OCI-LY1 (cell line): ENCODE results near the gene PDCD1.
"Not testable (repeated sequence)": the region's sequence is repeated elsewhere in the genome, so short reads cannot be mapped to it uniquely, and the experiment has no call there.

Source experiments
- H2AFZ ChIP-seq: fragments of 200-600 bp; sonication (generic), shearing (Covaris generic); 2 replicates; pipeline ENCODE4 v1.6.0; 2014; ENCODE audit warnings: antibody characterized with exemption, mild to moderate bottlenecking, low read length
- H3F3A ChIP-seq: fragments of 200-600 bp; sonication (generic), shearing (Covaris generic); 2 replicates; pipeline ENCODE4 v1.6.0; 2014; ENCODE audit warnings: mild to moderate bottlenecking, antibody characterized with exemption, low read length, moderate library complexity; ENCODE audit not compliant: insufficient read depth
- H3K27ac ChIP-seq: fragments of 200-600 bp; sonication (generic); 2 replicates; pipeline ENCODE4 v1.5.1; 2014; ENCODE audit warnings: low read length, mixed run types, mild to moderate bottlenecking, low read depth; ENCODE audit not compliant: poor library complexity, severe bottlenecking
- H3K27me3 ChIP-seq: fragments of 200-600 bp; sonication (generic); 2 replicates; pipeline ENCODE4 v1.6.0; 2014; ENCODE audit warnings: antibody characterized with exemption, mild to moderate bottlenecking, low read length, moderate library complexity; ENCODE audit not compliant: insufficient read depth
- H3K36me3 ChIP-seq: fragments of 200-600 bp; sonication (generic); 2 replicates; pipeline ENCODE4 v1.6.1; 2014; ENCODE audit warnings: mild to moderate bottlenecking, antibody characterized with exemption, low read length, moderate library complexity, mixed read lengths; ENCODE audit not compliant: insufficient read depth
- H3K4me1 ChIP-seq: fragments of 200-600 bp; sonication (generic); 2 replicates; pipeline ENCODE4 v1.5.1; 2014; ENCODE audit warnings: mild to moderate bottlenecking, low read length, moderate library complexity; ENCODE audit not compliant: insufficient read depth, severe bottlenecking
- H3K4me2 ChIP-seq: fragments of 200-600 bp; sonication (generic), shearing (Covaris generic); 2 replicates; pipeline ENCODE4 v1.6.1; 2014; ENCODE audit warnings: low read length
- H3K4me3 ChIP-seq: fragments of 200-600 bp; sonication (generic); 2 replicates; pipeline ENCODE4 v1.5.1; 2014; ENCODE audit warnings: low read length, low read depth, mild to moderate bottlenecking, mixed read lengths; ENCODE audit not compliant: poor library complexity, severe bottlenecking
- H3K79me2 ChIP-seq: fragments of 200-600 bp; shearing (Covaris generic); 2 replicates; pipeline ENCODE4 v1.6.1; 2016; ENCODE audit warnings: mixed run types, low read length, mixed read lengths; ENCODE audit not compliant: insufficient read depth
- H3K9ac ChIP-seq: fragments of 200-600 bp; sonication (generic), shearing (Covaris generic); 2 replicates; pipeline ENCODE4 v1.6.1; 2014; ENCODE audit warnings: mild to moderate bottlenecking, low read length, mixed read lengths
- H3K9me2 ChIP-seq: fragments of 200-600 bp; sonication (generic), shearing (Covaris generic); 2 replicates; pipeline ENCODE4 v1.6.1; 2014; ENCODE audit warnings: low read depth, mild to moderate bottlenecking, low read length, mixed read lengths
- H3K9me3 ChIP-seq: fragments of 200-600 bp; shearing (Covaris generic); 2 replicates; pipeline ENCODE4 v1.6.1; 2014; ENCODE audit warnings: low read length, mixed read lengths
- H4K20me1 ChIP-seq: fragments of 200-600 bp; sonication (generic), shearing (Covaris generic); 2 replicates; pipeline ENCODE4 v1.6.0; 2016; ENCODE audit warnings: mild to moderate bottlenecking, low read length; ENCODE audit not compliant: insufficient read depth
- EZH2 ChIP-seq: fragments of 200-600 bp; sonication (generic), shearing (Covaris generic); IDR thresholded peaks from 2 replicates; pipeline ENCODE4 v1.8.0; 2017; ENCODE audit warnings: borderline replicate concordance, mixed run types, mild to moderate bottlenecking, antibody characterized with exemption, low read length, moderate library complexity, mixed read lengths
- TF ChIP-seq, protein P1 (sequence below): fragments of 200-600 bp; sonication (generic), shearing (Covaris generic); IDR thresholded peaks from 2 replicates; pipeline ENCODE4 v1.5.1; 2017; ENCODE audit warnings: mild to moderate bottlenecking, antibody characterized with exemption, low read length, moderate library complexity, mixed read lengths

The PDCD1 gene

DNA sequence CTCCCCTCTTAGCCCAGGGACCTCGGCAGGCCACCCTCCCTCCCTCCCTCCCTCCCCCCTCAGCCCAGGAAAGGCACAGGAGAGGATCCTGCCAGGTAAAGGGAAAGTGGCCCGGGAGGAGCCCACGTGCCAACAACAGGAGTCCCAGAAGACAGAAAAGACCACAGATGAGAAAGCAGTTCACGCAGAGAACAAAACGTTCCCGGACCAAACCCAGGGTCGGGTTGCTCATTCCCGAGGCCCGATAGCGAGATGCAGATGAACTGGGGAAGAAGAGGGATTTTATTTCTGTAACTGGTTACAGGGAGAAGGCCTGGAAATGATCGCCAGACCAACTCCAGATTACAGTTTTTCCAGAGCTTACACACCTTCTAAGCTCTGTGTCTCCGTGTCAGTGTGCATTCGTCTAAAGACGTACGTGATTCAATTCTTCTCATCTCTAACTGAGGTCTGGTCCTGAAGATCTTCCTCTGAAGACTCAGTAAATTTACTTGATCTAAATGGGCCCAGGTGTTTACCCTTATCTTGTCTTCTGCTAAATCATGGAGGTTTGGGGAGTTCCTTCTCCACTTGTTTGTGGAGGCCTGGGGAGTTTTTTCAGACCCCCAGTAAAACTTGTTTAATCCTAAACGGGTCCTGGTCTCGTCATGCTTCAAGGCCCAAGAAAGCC is 50.5 kb downstream of the PDCD1 start:
- Histone ChIP-seq H3K9me3 (no peaks in the 10 kb centered on the region), H3K4me1 (peaks cover 3% of the 10 kb centered on the region), H3K4me3 (no peak overlapping the region), H3K36me3 (no peaks in the 10 kb centered on the region), H3K27ac (no peak overlapping the region), H3K79me2 (no peaks in the 10 kb centered on the region), H3K27me3 (no peaks in the 10 kb centered on the region), H3F3A (no peaks in the 10 kb centered on the region), H3K9me2 (no peaks in the 10 kb centered on the region), H4K20me1 (no peaks in the 10 kb centered on the region), H3K9ac (no peak overlapping the region), H2AFZ (no peak overlapping the region), H3K4me2 (no peak overlapping the region)
- no peak for TF ChIP-seq EZH2
- TF ChIP-seq, protein P1, sequence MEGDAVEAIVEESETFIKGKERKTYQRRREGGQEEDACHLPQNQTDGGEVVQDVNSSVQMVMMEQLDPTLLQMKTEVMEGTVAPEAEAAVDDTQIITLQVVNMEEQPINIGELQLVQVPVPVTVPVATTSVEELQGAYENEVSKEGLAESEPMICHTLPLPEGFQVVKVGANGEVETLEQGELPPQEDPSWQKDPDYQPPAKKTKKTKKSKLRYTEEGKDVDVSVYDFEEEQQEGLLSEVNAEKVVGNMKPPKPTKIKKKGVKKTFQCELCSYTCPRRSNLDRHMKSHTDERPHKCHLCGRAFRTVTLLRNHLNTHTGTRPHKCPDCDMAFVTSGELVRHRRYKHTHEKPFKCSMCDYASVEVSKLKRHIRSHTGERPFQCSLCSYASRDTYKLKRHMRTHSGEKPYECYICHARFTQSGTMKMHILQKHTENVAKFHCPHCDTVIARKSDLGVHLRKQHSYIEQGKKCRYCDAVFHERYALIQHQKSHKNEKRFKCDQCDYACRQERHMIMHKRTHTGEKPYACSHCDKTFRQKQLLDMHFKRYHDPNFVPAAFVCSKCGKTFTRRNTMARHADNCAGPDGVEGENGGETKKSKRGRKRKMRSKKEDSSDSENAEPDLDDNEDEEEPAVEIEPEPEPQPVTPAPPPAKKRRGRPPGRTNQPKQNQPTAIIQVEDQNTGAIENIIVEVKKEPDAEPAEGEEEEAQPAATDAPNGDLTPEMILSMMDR = no peak

DNA sequence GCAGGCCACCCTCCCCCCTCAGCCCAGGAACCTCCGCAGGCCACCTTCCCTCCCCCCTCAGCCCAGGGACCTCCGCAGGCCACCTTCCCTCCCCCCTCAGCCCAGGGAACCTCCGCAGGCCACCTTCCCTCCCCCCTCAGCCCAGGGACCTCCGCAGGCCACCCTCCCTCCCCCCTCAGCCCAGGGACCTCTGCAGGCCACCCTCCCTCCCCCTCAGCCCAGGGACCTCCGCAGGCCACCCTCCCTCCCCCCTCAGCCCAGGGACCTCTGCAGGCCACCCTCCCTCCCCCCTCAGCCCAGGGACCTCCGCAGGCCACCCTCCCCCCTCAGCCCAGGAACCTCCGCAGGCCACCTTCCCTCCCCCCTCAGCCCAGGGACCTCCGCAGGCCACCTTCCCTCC is 52.5 kb downstream of the PDCD1 start:
- not testable (repeated sequence) for H3K4me3 ChIP-seq, H2AFZ ChIP-seq, H3F3A ChIP-seq, H3K27ac ChIP-seq, H3K9me2 ChIP-seq, H3K4me2 ChIP-seq, H3K4me1 ChIP-seq, H3K9ac ChIP-seq, H3K79me2 ChIP-seq, H4K20me1 ChIP-seq, H3K36me3 ChIP-seq, H3K27me3 ChIP-seq, H3K9me3 ChIP-seq

DNA sequence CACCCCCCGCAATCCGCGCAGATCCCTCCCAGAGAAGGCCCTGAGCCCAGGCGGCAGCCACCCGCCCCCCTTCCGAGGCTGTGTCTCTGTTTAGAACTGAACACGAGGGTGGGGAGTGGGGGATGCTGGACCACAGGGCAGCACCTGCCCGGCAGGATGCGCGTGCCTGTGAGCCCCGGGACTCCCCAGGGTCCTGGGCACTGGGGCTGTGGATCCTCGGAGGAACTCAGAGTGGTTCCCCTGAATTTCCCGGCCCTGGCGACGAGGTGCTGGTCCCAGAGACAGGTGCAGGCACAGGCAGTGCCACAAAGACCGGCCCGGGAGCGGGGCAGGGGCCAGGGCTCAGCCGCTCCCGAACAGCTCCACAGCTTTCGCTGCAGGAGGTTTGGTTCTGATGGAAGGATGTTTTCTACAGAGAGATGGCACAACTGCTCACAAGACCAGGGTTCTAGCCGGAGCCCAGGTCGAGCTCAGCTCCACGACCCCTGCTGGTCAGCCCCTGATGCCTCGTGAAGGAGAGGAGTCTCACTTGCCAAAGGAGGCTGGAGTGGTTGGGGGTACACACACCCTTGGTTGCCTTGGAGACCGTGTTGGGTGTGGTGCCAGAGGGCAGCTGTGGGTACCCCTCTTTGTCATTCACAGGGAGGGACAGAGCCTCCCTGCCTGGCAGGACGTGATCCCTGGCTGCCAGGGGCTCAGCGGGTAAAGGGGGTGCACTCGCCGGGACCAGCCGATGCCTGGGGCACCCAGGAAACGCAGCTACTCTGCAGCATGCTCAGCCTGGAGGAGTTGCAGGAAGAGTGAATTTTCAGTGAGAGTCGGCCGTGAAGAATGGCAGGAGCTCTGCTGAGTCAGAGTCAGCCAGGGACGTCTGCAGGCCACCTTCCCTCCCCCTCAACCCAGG is 54.1 kb downstream of the PDCD1 start:
- Histone ChIP-seq H3K9me2 (no peaks in the 10 kb centered on the region), H3K4me3 (peak overlapping the region; percentile 50), H3K9ac (no peak overlapping the region; the same call in 1 of the 2 replicates), H3F3A (no peaks in the 10 kb centered on the region), H3K27ac (no peak overlapping the region), H2AFZ (no peak overlapping the region), H3K4me1 (peaks cover 3% of the 10 kb centered on the region), H3K27me3 (no peaks in the 10 kb centered on the region), H3K36me3 (no peaks in the 10 kb centered on the region), H4K20me1 (no peaks in the 10 kb centered on the region), H3K79me2 (no peaks in the 10 kb centered on the region), H3K9me3 (no peaks in the 10 kb centered on the region), H3K4me2 (peak overlapping the region; percentile 62)
- no peak for TF ChIP-seq EZH2

DNA sequence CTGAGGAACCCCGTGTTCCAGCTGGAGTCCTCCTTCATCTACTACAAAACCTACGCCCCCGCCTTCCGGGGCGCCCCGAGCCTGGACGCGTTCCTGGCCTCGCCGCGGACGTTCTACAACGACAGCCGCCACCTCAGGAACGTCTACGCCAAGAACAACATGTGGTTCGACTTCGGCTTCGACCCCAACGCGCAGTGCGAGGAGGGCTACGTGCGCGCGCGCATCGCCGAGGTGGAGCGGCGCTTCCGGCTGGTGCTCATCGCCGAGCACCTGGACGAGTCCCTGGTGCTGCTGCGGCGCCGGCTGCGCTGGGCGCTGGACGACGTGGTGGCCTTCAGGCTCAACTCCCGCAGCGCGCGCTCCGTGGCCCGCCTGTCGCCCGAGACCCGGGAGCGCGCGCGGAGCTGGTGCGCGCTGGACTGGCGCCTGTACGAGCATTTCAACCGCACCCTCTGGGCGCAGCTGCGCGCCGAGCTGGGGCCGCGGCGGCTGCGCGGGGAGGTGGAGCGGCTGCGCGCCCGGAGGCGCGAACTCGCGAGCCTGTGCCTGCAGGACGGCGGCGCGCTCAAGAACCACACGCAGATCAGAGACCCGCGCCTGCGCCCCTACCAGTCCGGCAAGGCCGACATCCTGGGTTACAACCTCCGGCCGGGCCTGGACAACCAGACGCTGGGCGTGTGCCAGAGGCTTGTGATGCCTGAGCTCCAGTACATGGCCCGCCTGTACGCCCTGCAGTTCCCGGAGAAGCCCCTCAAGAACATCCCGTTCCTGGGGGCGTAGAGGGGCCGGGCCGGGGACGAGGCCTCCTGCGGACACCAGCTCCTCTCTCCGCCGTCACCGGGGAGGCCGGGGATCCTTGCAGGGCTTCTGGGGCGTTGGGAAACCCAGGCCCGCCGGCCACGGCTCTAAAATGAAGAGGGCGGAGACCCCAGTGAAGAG is 55.0 kb downstream of the PDCD1 start:
- H3K4me1 ChIP-seq = peaks cover 3% of the 10 kb centered on the region
- H3K79me2 ChIP-seq = no peaks in the 10 kb centered on the region
- H3F3A ChIP-seq = no peaks in the 10 kb centered on the region
- no peak overlapping the region for H3K27ac ChIP-seq
- no peak for TF ChIP-seq EZH2
- TF ChIP-seq, protein P1 = no peak
- peak overlapping the region; percentile 62 for H3K4me2 ChIP-seq
- no peaks in the 10 kb centered on the region for H3K9me3 ChIP-seq
- peak overlapping the region; percentile 50 for H3K4me3 ChIP-seq
- no peaks in the 10 kb centered on the region for H3K36me3 ChIP-seq
- H3K9me2 ChIP-seq = no peaks in the 10 kb centered on the region
- no peak overlapping the region for H2AFZ ChIP-seq
- H3K9ac ChIP-seq = no peak overlapping the region; the same call in 1 of the 2 replicates
- no peaks in the 10 kb centered on the region for H4K20me1 ChIP-seq
- H3K27me3 ChIP-seq = no peaks in the 10 kb centered on the region
